PFSK-1 (cell line): Measurements from ENCODE around the gene GRM1.

Source experiments
- POLR2AphosphoS5 ChIP-seq: IDR thresholded peaks from 2 replicates; pipeline ENCODE4 v1.6.1; 2012; ENCODE audit warnings: low read depth, mild to moderate bottlenecking, control low read depth, low read length, moderate library complexity
- SIN3A ChIP-seq: IDR thresholded peaks from 2 replicates; pipeline ENCODE4 v1.6.1; 2012; ENCODE audit warnings: mild to moderate bottlenecking, low read length, moderate library complexity, borderline replicate concordance; ENCODE audit not compliant: insufficient read depth
- TF ChIP-seq, protein P1 (sequence below), 2 experiments: IDR thresholded peaks; 2 replicates each; pipeline versions ENCODE4 v1.6.1 to v1.8.0; 2011 to 2012; ENCODE audit warnings: low read depth in 2 of 2, low read length in 2 of 2, control low read depth in 1 of 2, inconsistent platforms in 1 of 2, mild to moderate bottlenecking in 1 of 2, moderate library complexity in 1 of 2; ENCODE audit not compliant: insufficient read depth in 1 of 2

DNA sequence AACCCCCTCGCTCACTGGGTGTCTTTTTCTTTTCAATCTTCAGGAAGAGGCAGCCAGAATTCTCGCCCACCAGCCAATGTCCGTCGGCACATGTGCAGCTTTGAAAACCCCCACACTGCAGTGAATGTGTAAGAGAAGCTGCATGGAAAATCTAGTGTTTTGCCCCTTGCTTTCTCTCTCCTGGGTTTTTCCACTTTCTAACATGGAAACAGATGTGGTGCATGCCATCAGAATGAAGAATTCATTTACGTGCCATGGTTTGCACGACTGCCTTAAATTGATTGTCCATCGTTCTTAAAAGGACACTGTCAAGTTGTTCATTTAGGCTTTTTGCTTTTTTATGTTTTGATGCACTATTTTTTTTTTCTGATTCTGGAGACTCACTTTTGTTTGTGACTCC, 397.7 kb downstream of the GRM1 start:
- TF ChIP-seq SIN3A (no peak), POLR2AphosphoS5 (no peak)
- TF ChIP-seq, protein P1, sequence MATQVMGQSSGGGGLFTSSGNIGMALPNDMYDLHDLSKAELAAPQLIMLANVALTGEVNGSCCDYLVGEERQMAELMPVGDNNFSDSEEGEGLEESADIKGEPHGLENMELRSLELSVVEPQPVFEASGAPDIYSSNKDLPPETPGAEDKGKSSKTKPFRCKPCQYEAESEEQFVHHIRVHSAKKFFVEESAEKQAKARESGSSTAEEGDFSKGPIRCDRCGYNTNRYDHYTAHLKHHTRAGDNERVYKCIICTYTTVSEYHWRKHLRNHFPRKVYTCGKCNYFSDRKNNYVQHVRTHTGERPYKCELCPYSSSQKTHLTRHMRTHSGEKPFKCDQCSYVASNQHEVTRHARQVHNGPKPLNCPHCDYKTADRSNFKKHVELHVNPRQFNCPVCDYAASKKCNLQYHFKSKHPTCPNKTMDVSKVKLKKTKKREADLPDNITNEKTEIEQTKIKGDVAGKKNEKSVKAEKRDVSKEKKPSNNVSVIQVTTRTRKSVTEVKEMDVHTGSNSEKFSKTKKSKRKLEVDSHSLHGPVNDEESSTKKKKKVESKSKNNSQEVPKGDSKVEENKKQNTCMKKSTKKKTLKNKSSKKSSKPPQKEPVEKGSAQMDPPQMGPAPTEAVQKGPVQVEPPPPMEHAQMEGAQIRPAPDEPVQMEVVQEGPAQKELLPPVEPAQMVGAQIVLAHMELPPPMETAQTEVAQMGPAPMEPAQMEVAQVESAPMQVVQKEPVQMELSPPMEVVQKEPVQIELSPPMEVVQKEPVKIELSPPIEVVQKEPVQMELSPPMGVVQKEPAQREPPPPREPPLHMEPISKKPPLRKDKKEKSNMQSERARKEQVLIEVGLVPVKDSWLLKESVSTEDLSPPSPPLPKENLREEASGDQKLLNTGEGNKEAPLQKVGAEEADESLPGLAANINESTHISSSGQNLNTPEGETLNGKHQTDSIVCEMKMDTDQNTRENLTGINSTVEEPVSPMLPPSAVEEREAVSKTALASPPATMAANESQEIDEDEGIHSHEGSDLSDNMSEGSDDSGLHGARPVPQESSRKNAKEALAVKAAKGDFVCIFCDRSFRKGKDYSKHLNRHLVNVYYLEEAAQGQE (IDR thresholded peaks at IDR 0.05; ENCODE audit: insufficient read depth in 1 of 2, low read depth in 2 of 2, low read length in 2 of 2): no peak
